A549 (cell line): ENCODE measurements around the gene CNTNAP2. TPM values are rescaled to one million over a fixed set of nuclear protein-coding genes. Genes with fewer than 3 reads are reported as not detected.

Source experiments
- ATAC-seq, 2 experiments: fragments of 200-7000 bp in 1 of 2; fragments of >200 bp in 1 of 2; cut with Nextera tagmentation in 1 of 2; cut with Tn5 transposase in 1 of 2; 3 replicates each; pipeline versions ENCODE4 v1.8.0 to v1.9.1; 2018 to 2020; ENCODE audit warnings: mild to moderate bottlenecking in 1 of 2, moderate library complexity in 1 of 2
- CTCF ChIA-PET: fragments of 300-600 bp; sonication (Branson Sonifier 250); formaldehyde crosslinking; extraction: SDS; loops from one replicate; lab custom pipeline; 2021; ENCODE audit warnings: antibody characterized with exemption, inconsistent platforms; lab: Yijun Ruan, JAX
- POLR2A ChIA-PET: fragments of 350-600 bp; formaldehyde crosslinking; extraction: SDS; loops from one replicate; lab custom pipeline; 2021; ENCODE audit warnings: antibody characterized with exemption, inconsistent platforms; lab: Yijun Ruan, JAX
- DNase-seq, 2 experiments: peaks; one replicate each; pipeline versions ENCODE4 v3.0.0 to v3.0.0-alpha.2; 2011 to 2016; ENCODE audit warnings: low read depth in 1 of 2, low spot score in 1 of 2
- FAIRE-seq: peaks from 2 replicates; lab custom pipeline; 2011; peaks lifted over from hg19 to GRCh38; lab: Jason Lieb, UNC
- H3K27ac ChIP-seq, 2 experiments: fragments of >200 bp; sonication (Bioruptor Twin); formaldehyde crosslinking; 3 replicates each; pipeline ENCODE4 v1.5.1; 2016 to 2017
- H3K4me1 ChIP-seq: fragments of >200 bp; sonication (Bioruptor Twin); formaldehyde crosslinking; 3 replicates; pipeline ENCODE4 v1.6.1; 2016
- H3K4me2 ChIP-seq: fragments of >200 bp; sonication (Bioruptor Twin); formaldehyde crosslinking; 3 replicates; pipeline ENCODE4 v1.6.1; 2016
- H3K4me3 ChIP-seq: fragments of >200 bp; sonication (Bioruptor Twin); formaldehyde crosslinking; 3 replicates; pipeline ENCODE4 v1.5.1; 2016
- H3K9me3 ChIP-seq: fragments of >200 bp; sonication (Bioruptor Twin); formaldehyde crosslinking; 3 replicates; pipeline ENCODE4 v1.6.1; 2016
- CHD2 ChIP-seq: fragments of 150-350 bp; IDR thresholded peaks from 2 replicates; pipeline ENCODE4 v1.6.1; 2014; ENCODE audit warnings: low read length; ENCODE audit not compliant: partially characterized antibody
- CHD4 ChIP-seq: fragments of 200-600 bp; sonication (generic); IDR thresholded peaks from 2 replicates; pipeline ENCODE4 v1.6.1; 2016; ENCODE audit warnings: antibody characterized with exemption, mild to moderate bottlenecking, borderline replicate concordance
- CTCF ChIP-seq: fragments of >200 bp; sonication (Bioruptor Twin); formaldehyde crosslinking; IDR thresholded peaks from 3 replicates; pipeline ENCODE4 v1.5.1; 2016
- ELK1 ChIP-seq: fragments of 150-350 bp; IDR thresholded peaks from 2 replicates; pipeline ENCODE4 v1.6.1; 2014; ENCODE audit warnings: low read depth, mild to moderate bottlenecking, low read length
- FOSB ChIP-seq: fragments of 250-450 bp; sonication (Bioruptor Pico); IDR thresholded peaks from 2 replicates; pipeline ENCODE4 v1.5.0; 2020; ENCODE audit warnings: mild to moderate bottlenecking, moderate library complexity
- HES2 ChIP-seq: fragments of >200 bp; sonication (Bioruptor Twin); formaldehyde crosslinking; IDR thresholded peaks from 2 replicates; pipeline ENCODE4 v1.6.1; 2016
- JUN ChIP-seq, 2 experiments: fragments of >200 bp; sonication (Bioruptor Twin); formaldehyde crosslinking; IDR thresholded peaks; 2 replicates in 1 of 2; 3 replicates in 1 of 2; pipeline ENCODE4 v1.6.1; 2016 to 2017
- KDM5A ChIP-seq: fragments of 200-600 bp; sonication (generic); IDR thresholded peaks from 2 replicates; pipeline ENCODE4 v1.6.1; 2016; ENCODE audit warnings: antibody characterized with exemption, mild to moderate bottlenecking
- MAFK ChIP-seq: fragments of 450-650 bp; IDR thresholded peaks from 2 replicates; pipeline ENCODE4 v1.6.1; 2014; ENCODE audit not compliant: partially characterized antibody
- NR3C1 ChIP-seq: fragments of >200 bp; sonication (Bioruptor Twin); formaldehyde crosslinking; IDR thresholded peaks from 3 replicates; pipeline ENCODE4 v1.6.1; 2017
- PHF8 ChIP-seq: fragments of 200-600 bp; sonication (generic); IDR thresholded peaks from 2 replicates; pipeline ENCODE4 v1.6.1; 2016; ENCODE audit warnings: low read depth, mild to moderate bottlenecking, antibody characterized with exemption, moderate library complexity, borderline replicate concordance
- POLR2AphosphoS2 ChIP-seq: conservative IDR thresholded peaks from 2 replicates; pipeline ENCODE4 v1.6.1; 2012; ENCODE audit warnings: low read length, improper control_type of control experiment, inconsistent platforms
- RCOR1 ChIP-seq: fragments of 150-350 bp; IDR thresholded peaks from 2 replicates; pipeline ENCODE4 v1.6.1; 2014; ENCODE audit warnings: antibody characterized with exemption, low read length, low read depth
- RFX5 ChIP-seq: fragments of 450-650 bp; IDR thresholded peaks from 2 replicates; pipeline ENCODE4 v1.7.1; 2014; ENCODE audit warnings: antibody characterized with exemption, mild to moderate bottlenecking, moderate library complexity
- TP53 ChIP-seq: fragments of 250-450 bp; sonication (Bioruptor Pico); IDR thresholded peaks from 2 replicates; pipeline ENCODE4 v1.5.0; 2021; ENCODE audit warnings: mild to moderate bottlenecking, moderate library complexity
- ZNF302 ChIP-seq: fragments of 250-450 bp; sonication (Bioruptor Pico); IDR thresholded peaks from 2 replicates; pipeline ENCODE4 v1.9.0; 2021; ENCODE audit warnings: inconsistent platforms, mild to moderate bottlenecking, moderate library complexity
- WGBS: methylation state at CpG from one replicate; pipeline ENCODE4 v1.1.6; 2017; ENCODE audit errors: missing lambda C conversion rate; 5-methylcytosine and 5-hydroxymethylcytosine counted together
- polyA plus RNA-seq, 4 experiments: library from polyadenylated mRNA; depleted of rRNA in 3 of 4; stranded (reverse); fragments of >200 nt; fragmentation: RNase III in 1 of 4; extraction: RNeasy Plus Mini Kit Qiagen cat#74134 plus additional on column Dnase treatment in 1 of 4; gene quantifications; 2 replicates in 3 of 4; 3 replicates in 1 of 4; pipeline ENCODE4 v1.2.3, GENCODE V29; 2011 to 2017
- TF ChIP-seq, protein P1 (sequence below): fragments of 200-600 bp; sonication (generic); IDR thresholded peaks from 2 replicates; pipeline ENCODE4 v1.6.1; 2016; ENCODE audit warnings: antibody characterized with exemption, mild to moderate bottlenecking, moderate library complexity
- TF ChIP-seq, protein P2 (sequence below): fragments of 250-450 bp; sonication (Bioruptor Pico); IDR thresholded peaks from 2 replicates; pipeline ENCODE4 v1.5.0; 2020; ENCODE audit warnings: low read depth, mild to moderate bottlenecking, moderate library complexity

Gene CNTNAP2
- polyA plus RNA-seq, 2 of the 4 experiments (the other 2 are of a cell fraction), result 0.05 to 0.13 TPM

DNA sequence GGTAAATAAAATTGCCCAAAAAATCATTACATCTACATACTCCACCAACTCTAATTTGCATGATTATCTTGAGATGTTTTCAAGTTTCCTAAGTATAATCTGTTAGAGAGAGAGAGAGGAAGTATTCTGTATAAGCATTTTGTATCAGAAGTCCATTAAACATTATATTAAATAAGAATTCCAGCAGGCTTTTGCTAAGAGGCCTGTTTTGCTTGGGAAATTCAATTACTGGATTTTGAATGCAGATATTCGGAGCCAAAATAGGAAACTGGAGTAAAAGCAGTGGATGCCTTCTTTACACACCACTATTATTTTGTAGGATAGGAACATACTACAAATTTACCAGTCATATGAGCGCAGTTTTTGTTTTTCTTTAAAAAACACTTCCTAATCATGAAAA lies 727.8 kb downstream of the CNTNAP2 start:
- Histone ChIP-seq H3K4me2 (no peak overlapping the region), H3K27ac (no peak overlapping the region), H3K4me1 (no peaks in the 10 kb centered on the region), H3K9me3 (peaks cover 2% of the 10 kb centered on the region; the same call in 2 of the 3 replicates), H3K4me3 (no peak overlapping the region)
- TF ChIP-seq NR3C1 (no peak), ZNF302 (CRISPR knock-in tag) (no peak), CHD2 (no peak), ELK1 (no peak), RCOR1 (no peak), CTCF (no peak), JUN (IDR thresholded peaks at IDR 0.05) (no peak), CHD4 (no peak)
- TF ChIP-seq, protein P1, sequence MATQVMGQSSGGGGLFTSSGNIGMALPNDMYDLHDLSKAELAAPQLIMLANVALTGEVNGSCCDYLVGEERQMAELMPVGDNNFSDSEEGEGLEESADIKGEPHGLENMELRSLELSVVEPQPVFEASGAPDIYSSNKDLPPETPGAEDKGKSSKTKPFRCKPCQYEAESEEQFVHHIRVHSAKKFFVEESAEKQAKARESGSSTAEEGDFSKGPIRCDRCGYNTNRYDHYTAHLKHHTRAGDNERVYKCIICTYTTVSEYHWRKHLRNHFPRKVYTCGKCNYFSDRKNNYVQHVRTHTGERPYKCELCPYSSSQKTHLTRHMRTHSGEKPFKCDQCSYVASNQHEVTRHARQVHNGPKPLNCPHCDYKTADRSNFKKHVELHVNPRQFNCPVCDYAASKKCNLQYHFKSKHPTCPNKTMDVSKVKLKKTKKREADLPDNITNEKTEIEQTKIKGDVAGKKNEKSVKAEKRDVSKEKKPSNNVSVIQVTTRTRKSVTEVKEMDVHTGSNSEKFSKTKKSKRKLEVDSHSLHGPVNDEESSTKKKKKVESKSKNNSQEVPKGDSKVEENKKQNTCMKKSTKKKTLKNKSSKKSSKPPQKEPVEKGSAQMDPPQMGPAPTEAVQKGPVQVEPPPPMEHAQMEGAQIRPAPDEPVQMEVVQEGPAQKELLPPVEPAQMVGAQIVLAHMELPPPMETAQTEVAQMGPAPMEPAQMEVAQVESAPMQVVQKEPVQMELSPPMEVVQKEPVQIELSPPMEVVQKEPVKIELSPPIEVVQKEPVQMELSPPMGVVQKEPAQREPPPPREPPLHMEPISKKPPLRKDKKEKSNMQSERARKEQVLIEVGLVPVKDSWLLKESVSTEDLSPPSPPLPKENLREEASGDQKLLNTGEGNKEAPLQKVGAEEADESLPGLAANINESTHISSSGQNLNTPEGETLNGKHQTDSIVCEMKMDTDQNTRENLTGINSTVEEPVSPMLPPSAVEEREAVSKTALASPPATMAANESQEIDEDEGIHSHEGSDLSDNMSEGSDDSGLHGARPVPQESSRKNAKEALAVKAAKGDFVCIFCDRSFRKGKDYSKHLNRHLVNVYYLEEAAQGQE, result no peak
- TF ChIP-seq, protein P2, sequence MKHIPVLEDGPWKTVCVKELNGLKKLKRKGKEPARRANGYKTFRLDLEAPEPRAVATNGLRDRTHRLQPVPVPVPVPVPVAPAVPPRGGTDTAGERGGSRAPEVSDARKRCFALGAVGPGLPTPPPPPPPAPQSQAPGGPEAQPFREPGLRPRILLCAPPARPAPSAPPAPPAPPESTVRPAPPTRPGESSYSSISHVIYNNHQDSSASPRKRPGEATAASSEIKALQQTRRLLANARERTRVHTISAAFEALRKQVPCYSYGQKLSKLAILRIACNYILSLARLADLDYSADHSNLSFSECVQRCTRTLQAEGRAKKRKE (CRISPR knock-in tag), result no peak
- DNase-seq, result no peak
- WGBS, result 38% methylated on average over 2 of the region's 2 CpGs
- ATAC-seq, result no peak
- ChIA-PET POLR2A (no interaction called here), CTCF (no interaction called here)
- FAIRE-seq, result no peak

DNA sequence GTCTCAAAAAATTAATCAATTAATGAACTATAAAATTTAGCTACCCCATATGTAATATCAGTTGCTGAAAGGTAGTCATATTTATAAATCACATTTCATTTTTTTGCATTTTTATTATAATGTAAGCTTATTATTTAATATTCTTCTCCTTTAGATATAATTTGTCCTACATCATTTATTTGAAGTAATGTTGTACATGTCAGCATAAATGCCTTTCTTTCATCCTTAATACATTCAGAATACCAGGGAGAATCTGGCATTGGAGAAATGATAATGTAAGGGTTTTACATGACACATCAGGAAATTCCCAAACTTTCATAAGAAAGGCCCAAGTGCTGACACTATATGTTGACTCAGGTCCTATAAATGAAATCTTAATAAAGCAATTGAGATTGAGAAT lies 742.1 kb downstream of the CNTNAP2 start:
- Histone ChIP-seq H3K4me3 (no peak overlapping the region), H3K4me2 (no peak overlapping the region), H3K4me1 (no peaks in the 10 kb centered on the region), H3K9me3 (no peaks in the 10 kb centered on the region), H3K27ac (no peak overlapping the region)
- FAIRE-seq, result no peak
- ChIA-PET POLR2A (no interaction called here), CTCF (no interaction called here)
- TF ChIP-seq MAFK (peak; percentile 46), RFX5 (no peak)
- DNase-seq, result no peak
- ATAC-seq, result no peak

- ChIA-PET POLR2A (no interaction called here), CTCF (no interaction called here)
- no peak for DNase-seq
- no peak overlapping the region for H3K4me3 ChIP-seq
- 40% methylated on average over 4 of the region's 4 CpGs for WGBS
- no peak overlapping the region for H3K4me2 ChIP-seq
- no peaks in the 10 kb centered on the region for H3K4me1 ChIP-seq
- ATAC-seq, result no peak
- H3K27ac ChIP-seq, result no peak overlapping the region
- TF ChIP-seq FOSB (CRISPR knock-in tag) (no peak), POLR2AphosphoS2 (no peak), KDM5A (no peak), HES2 (no peak), TP53 (CRISPR knock-in tag) (no peak), PHF8 (no peak)
- FAIRE-seq, result no peak
- H3K9me3 ChIP-seq, result no peaks in the 10 kb centered on the region
Observed at GRCh38 chr7:146861701-146862100, 745.1 kb downstream of the CNTNAP2 start.
